A549 treated with AZD9567 at 1 μM for 4 hours (cell line): Measurements from ENCODE around the gene ABHD17A. TPM values are rescaled to one million over a fixed set of nuclear protein-coding genes. Genes with fewer than 3 reads are reported as not detected.

Experiments used
- total RNA-seq: library from RNA; stranded (reverse); fragments of 200-300 nt; extraction: Qiagen RNA extraction; gene quantifications from 5 replicates; pipeline ENCODE4 v1.2.3, GENCODE V29; 2022; ENCODE audit not compliant: insufficient read depth

The ABHD17A gene
- total RNA-seq: 15.9 to 41.3 TPM (median 38.5 TPM) in 5 replicates

DNA sequence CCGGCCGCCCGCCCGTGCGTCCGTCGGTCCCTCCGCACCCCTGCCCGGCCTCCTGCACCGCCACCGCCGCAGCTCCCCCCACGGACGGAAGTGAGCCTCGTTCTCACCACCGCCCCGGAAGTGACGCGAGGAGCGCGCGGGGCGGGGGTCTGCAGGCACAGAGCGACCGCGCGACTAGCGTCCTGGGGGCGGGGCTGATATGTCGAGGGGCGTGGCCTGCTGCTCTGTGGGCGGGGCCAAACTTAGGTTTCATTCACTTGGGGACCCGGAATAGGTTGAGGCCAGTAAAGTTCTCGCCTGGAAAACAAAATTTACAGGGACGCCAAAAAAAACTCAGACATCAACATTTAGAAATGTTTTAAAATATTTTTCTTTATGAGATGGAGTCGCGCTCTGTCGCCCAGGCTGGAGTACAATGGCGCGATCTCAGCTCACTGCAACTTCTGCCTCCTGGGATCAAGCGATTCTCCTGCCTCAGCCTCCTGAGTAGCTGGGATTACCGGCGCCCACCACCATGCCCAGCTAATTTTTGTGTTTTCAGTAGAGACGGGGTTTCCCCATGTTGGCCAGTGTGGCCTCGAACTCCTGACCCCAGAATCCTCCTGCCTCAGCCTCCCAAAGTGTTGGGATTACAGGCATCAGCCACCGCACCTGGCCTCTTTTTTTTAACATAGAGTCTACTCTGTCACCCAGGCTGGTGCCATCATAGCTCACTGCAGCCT lies at the start of gene ABHD17A:
Gene ABHD17A (minus strand): TSS at position 99 of the 722 bp plus-strand sequence. CDS start 3,930 bp downstream, outside the sequence.

GRCh38 chr19:1905110-1905862 lies 20.0 kb upstream of the ABHD17A start, which contains the start of the genes ADAT3 and SCAMP4:
ADAT3 (plus strand) TSS chr19:1905399; CDS start chr19:1912048, 6,649 bp downstream.
SCAMP4 (plus strand) TSS chr19:1905399; CDS start chr19:1915020, 9,621 bp downstream.

GRCh38 chr19:1863328-1863637 lies 22.0 kb downstream of the ABHD17A start, which contains the start of gene KLF16:
KLF16 (minus strand) TSS chr19:1863579; CDS start chr19:1863497, 82 bp downstream.

DNA sequence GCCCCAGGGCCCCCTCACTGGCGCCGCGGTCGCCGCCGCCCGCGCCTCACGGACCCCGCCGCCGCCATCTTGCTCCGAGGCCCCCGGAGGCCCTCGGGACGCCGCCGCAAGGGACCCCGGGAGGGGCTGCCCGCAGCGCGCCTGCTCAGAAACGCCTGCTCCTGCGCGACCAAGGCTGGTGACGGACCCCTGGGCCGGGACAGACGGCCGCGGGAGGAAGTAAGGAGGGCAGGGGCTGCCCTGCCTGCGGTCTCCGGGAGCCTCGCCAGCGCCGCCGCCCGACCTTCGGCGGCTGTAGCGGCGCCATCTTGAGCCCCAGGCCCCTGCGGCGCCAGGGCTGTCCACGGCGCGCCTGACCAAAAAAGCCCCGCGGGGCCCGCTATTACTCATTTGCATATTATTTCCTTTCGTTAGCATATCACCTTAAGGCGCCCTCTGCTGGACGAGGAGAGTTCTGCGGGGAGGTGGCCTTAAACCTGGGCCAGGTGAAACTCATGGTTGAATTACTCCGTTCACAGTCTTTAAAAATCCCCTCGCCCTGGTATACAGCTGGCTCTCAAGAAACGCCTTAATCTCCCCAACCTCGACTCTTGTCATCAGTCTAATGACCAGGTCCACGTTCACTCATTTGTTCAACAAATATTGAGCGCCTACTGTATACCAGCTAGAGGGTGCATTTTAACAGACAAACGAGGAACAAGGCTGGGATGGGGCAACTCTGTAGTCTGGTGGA lies 36.7 kb downstream of the ABHD17A start, which contains the start of gene REXO1:
Gene REXO1 (minus strand): TSS at position 85 of the 733 bp plus-strand sequence. CDS start 125 bp downstream, outside the sequence.

Other genes with a start within 250 kb of the ABHD17A start
- gene TCF3, start 232.9 kb downstream of the ABHD17A start, total RNA-seq: 55.6 to 70.1 TPM (median 64.7 TPM) in 5 replicates
- gene ONECUT3, start 132.0 kb downstream of the ABHD17A start, total RNA-seq: 0.01 TPM in 1 of 5 replicates, not detected in the others
- 2.8 to 3.6 TPM (median 3.1 TPM) in 5 replicates for gene ATP8B3, start 73.2 kb downstream of the ABHD17A start, total RNA-seq
- gene REXO1, start 37.0 kb downstream of the ABHD17A start, total RNA-seq: 13.3 to 22.4 TPM (median 19.1 TPM) in 5 replicates
- gene KLF16, start 21.9 kb downstream of the ABHD17A start, total RNA-seq: 19.6 to 32.8 TPM (median 29.1 TPM) in 5 replicates
- gene ADAT3, start 19.9 kb upstream of the ABHD17A start, total RNA-seq: 1.3 to 6.9 TPM (median 5.5 TPM) in 5 replicates
- 49.8 to 57.3 TPM (median 55.6 TPM) in 5 replicates for gene SCAMP4, start 19.9 kb upstream of the ABHD17A start, total RNA-seq
- 42.0 to 51.9 TPM (median 49.1 TPM) in 5 replicates for gene CSNK1G2, start 55.7 kb upstream of the ABHD17A start, total RNA-seq
- 40.2 to 71.9 TPM (median 43.9 TPM) in 5 replicates for gene BTBD2, start 130.2 kb upstream of the ABHD17A start, total RNA-seq
- 50.1 to 74.3 TPM (median 67.8 TPM) in 5 replicates for gene MKNK2, start 165.7 kb upstream of the ABHD17A start, total RNA-seq
- gene MOB3A, start 210.8 kb upstream of the ABHD17A start, total RNA-seq: 10.6 to 13.3 TPM (median 12.4 TPM) in 5 replicates
- 0.77 to 1.0 TPM (median 0.88 TPM) in 4 of 5 replicates, not detected in the other for gene IZUMO4, start 211.4 kb upstream of the ABHD17A start, total RNA-seq